Omental fat pad (tissue), 4 donors: ENCODE results near the gene UTF1. TPM values are rescaled to one million over a fixed set of nuclear protein-coding genes. Genes with fewer than 3 reads are reported as not detected.

ENCODE experiments used
- ATAC-seq: fragments of 150-250 bp; one replicate; pipeline ENCODE4 v1.9.1; 2016; ENCODE audit warnings: mild to moderate bottlenecking, moderate library complexity; ENCODE audit not compliant: low FRiP score
- DNase-seq: peaks from one replicate; pipeline ENCODE4 v3.0.0-alpha.2; 2019; ENCODE audit warnings: low spot score
- CTCF ChIP-seq, 3 donors: fragments of 450-650 bp; IDR thresholded peaks; one replicate each; pipeline ENCODE4 v1.5.1; 2016 to 2017; ENCODE audit warnings: antibody characterized with exemption in 3 of 3, mild to moderate bottlenecking in 3 of 3, moderate library complexity in 2 of 3
- total RNA-seq, 4 donors: library from RNA; depleted of rRNA; stranded (reverse); fragments of >200 nt; gene quantifications; one replicate each; pipeline ENCODE4 v1.1.0, GENCODE V29; 2016

The UTF1 gene
- total RNA-seq, 4 donors from 2014 or later = not detected

GRCh38 chr10:133214468-133215410 is 15.3 kb upstream of the UTF1 start:
- TF ChIP-seq CTCF (IDR thresholded peaks at IDR 0.05) = no peak

GRCh38 chr10:133215586-133215985 is 14.4 kb upstream of the UTF1 start:
- no peak for ATAC-seq
- TF ChIP-seq CTCF (IDR thresholded peaks at IDR 0.05) = no peak
- no peak for DNase-seq

More at GRCh38 chr10:133214468-133215410, 15.3 kb upstream of the UTF1 start:
- ATAC-seq (no peak), DNase-seq (no peak)

GRCh38 chr10:133216776-133217175 is 13.2 kb upstream of the UTF1 start:
- DNase-seq (no peak), ATAC-seq (no peak)
- no peak for TF ChIP-seq CTCF (IDR thresholded peaks at IDR 0.05)

GRCh38 chr10:133217800-133218589 is 12.0 kb upstream of the UTF1 start:
- DNase-seq (no peak), ATAC-seq (no peak)
- TF ChIP-seq CTCF (IDR thresholded peaks at IDR 0.05) = no peak

GRCh38 chr10:133218891-133219290 is 11.1 kb upstream of the UTF1 start:
- DNase-seq = no peak
- no peak for TF ChIP-seq CTCF (IDR thresholded peaks at IDR 0.05)
- no peak for ATAC-seq

- no peak for ATAC-seq
- TF ChIP-seq CTCF (IDR thresholded peaks at IDR 0.05) = no peak
- DNase-seq = no peak
Observed at GRCh38 chr10:133219782-133220181, 10.2 kb upstream of the UTF1 start.
